ENCODE measurements around the gene NKAIN2. TPM values are rescaled to one million over a fixed set of nuclear protein-coding genes. Genes with fewer than 3 reads are reported as not detected.

NKAIN2 gene
- polyA plus RNA-seq, 3 donors = 14.5 to 20.0 (median 18.8) TPM

GRCh38 chr6:124791156-124791555 lies 987.5 kb downstream of the NKAIN2 start:
- DNase-seq (ENCODE audit: extremely low read depth in 1 of 11, low read depth in 9 of 11, low spot score in 4 of 11) = no peak

- DNase-seq (ENCODE audit: extremely low read depth in 1 of 11, low read depth in 9 of 11, low spot score in 4 of 11) = no peak
Observed at GRCh38 chr6:124792386-124792785, 988.7 kb downstream of the NKAIN2 start.

GRCh38 chr6:124793398-124793797 lies 989.7 kb downstream of the NKAIN2 start:
- no peak for DNase-seq (ENCODE audit: extremely low read depth in 1 of 11, low read depth in 9 of 11, low spot score in 4 of 11)

GRCh38 chr6:124795643-124796463 lies 992.2 kb downstream of the NKAIN2 start:
- DNase-seq (ENCODE audit: extremely low read depth in 1 of 11, low read depth in 9 of 11, low spot score in 4 of 11) = peak in 4 of 11 donors; percentile 11 to 26 (median 18)

- DNase-seq (ENCODE audit: extremely low read depth in 1 of 11, low read depth in 9 of 11, low spot score in 4 of 11) = no peak
Observed at GRCh38 chr6:124796464-124796970, 992.9 kb downstream of the NKAIN2 start.

- no peak for DNase-seq (ENCODE audit: extremely low read depth in 1 of 11, low read depth in 9 of 11, low spot score in 4 of 11)
Observed at GRCh38 chr6:124797224-124797623, 993.6 kb downstream of the NKAIN2 start.

GRCh38 chr6:124798942-124799496 lies 995.4 kb downstream of the NKAIN2 start:
- no peak for DNase-seq (ENCODE audit: extremely low read depth in 1 of 11, low read depth in 9 of 11, low spot score in 4 of 11)

GRCh38 chr6:124799638-124800037 lies 996.0 kb downstream of the NKAIN2 start:
- DNase-seq (ENCODE audit: extremely low read depth in 1 of 11, low read depth in 9 of 11, low spot score in 4 of 11) = no peak

- no peak for DNase-seq (ENCODE audit: extremely low read depth in 1 of 11, low read depth in 9 of 11, low spot score in 4 of 11)
Observed at GRCh38 chr6:124800222-124800621, 996.6 kb downstream of the NKAIN2 start.

GRCh38 chr6:124812067-124812466 lies 1008.4 kb downstream of the NKAIN2 start:
- DNase-seq (ENCODE audit: extremely low read depth in 1 of 11, low read depth in 9 of 11, low spot score in 4 of 11) = no peak

- no peak for DNase-seq (ENCODE audit: extremely low read depth in 1 of 11, low read depth in 9 of 11, low spot score in 4 of 11)
Observed at GRCh38 chr6:124819346-124819745, 1015.7 kb downstream of the NKAIN2 start.

- no peak for DNase-seq (ENCODE audit: extremely low read depth in 1 of 11, low read depth in 9 of 11, low spot score in 4 of 11)
Observed at GRCh38 chr6:124822204-124822613, 1018.5 kb downstream of the NKAIN2 start.

GRCh38 chr6:124822721-124823120 lies 1019.1 kb downstream of the NKAIN2 start:
- no peak for DNase-seq (ENCODE audit: extremely low read depth in 1 of 11, low read depth in 9 of 11, low spot score in 4 of 11)

GRCh38 chr6:124823240-124824111 lies 1019.8 kb downstream of the NKAIN2 start:
- peak; percentile 29 to 72 (median 52) for DNase-seq (ENCODE audit: extremely low read depth in 1 of 11, low read depth in 9 of 11, low spot score in 4 of 11)

GRCh38 chr6:124825564-124825963 lies 1021.9 kb downstream of the NKAIN2 start:
- DNase-seq (ENCODE audit: extremely low read depth in 1 of 11, low read depth in 9 of 11, low spot score in 4 of 11) = no peak

- no peak for DNase-seq (ENCODE audit: extremely low read depth in 1 of 11, low read depth in 9 of 11, low spot score in 4 of 11)
Observed at GRCh38 chr6:124829822-124830221, 1026.2 kb downstream of the NKAIN2 start.

- DNase-seq (ENCODE audit: extremely low read depth in 1 of 11, low read depth in 9 of 11, low spot score in 4 of 11) = no peak
Observed at GRCh38 chr6:124830506-124830905, 1026.8 kb downstream of the NKAIN2 start.

- no peak for DNase-seq (ENCODE audit: extremely low read depth in 1 of 11, low read depth in 9 of 11, low spot score in 4 of 11)
Observed at GRCh38 chr6:124854338-124854922, 1050.8 kb downstream of the NKAIN2 start.

GRCh38 chr6:124857746-124858145 lies 1054.1 kb downstream of the NKAIN2 start:
- no peak for DNase-seq (ENCODE audit: extremely low read depth in 1 of 11, low read depth in 9 of 11, low spot score in 4 of 11)
